ENCODE results near the gene EFNA4. TPM values are rescaled to one million over a fixed set of nuclear protein-coding genes. Genes with fewer than 3 reads are reported as not detected.

Gene EFNA4
- total and polyA plus RNA-seq, 7 donors, result 0.39 to 1.3 (median 0.83) TPM

DNA sequence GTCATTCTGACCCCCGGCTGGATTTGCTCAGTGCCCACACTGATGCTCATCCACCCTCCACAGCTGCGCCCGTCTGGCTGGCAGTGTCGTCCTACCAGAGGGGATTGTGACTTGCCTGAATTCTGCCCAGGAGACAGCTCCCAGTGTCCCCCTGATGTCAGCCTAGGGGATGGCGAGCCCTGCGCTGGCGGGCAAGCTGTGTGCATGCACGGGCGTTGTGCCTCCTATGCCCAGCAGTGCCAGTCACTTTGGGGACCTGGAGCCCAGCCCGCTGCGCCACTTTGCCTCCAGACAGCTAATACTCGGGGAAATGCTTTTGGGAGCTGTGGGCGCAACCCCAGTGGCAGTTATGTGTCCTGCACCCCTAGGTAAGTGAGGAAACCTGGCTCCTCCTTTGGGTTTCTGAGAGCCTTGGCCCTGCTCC, 5.7 kb upstream of the EFNA4 start:
- Histone ChIP-seq H3K4me3 (no peak overlapping the region), H3K9me3 (no peaks in the 10 kb centered on the region), H3K27ac (no peak overlapping the region), H3K4me1 (peaks cover 12% of the 10 kb centered on the region), H3K36me3 (ENCODE audit: insufficient read depth in 1 of 2, low read depth in 1 of 2) (peaks cover 0 to 82% of the 10 kb centered on the region in 2 donors), H3K27me3 (ENCODE audit: insufficient read depth in 3 of 3, low read length in 2 of 3) (no peaks in the 10 kb centered on the region)
- DNase-seq (no peak), ATAC-seq (no peak)
- TF ChIP-seq, protein P1, sequence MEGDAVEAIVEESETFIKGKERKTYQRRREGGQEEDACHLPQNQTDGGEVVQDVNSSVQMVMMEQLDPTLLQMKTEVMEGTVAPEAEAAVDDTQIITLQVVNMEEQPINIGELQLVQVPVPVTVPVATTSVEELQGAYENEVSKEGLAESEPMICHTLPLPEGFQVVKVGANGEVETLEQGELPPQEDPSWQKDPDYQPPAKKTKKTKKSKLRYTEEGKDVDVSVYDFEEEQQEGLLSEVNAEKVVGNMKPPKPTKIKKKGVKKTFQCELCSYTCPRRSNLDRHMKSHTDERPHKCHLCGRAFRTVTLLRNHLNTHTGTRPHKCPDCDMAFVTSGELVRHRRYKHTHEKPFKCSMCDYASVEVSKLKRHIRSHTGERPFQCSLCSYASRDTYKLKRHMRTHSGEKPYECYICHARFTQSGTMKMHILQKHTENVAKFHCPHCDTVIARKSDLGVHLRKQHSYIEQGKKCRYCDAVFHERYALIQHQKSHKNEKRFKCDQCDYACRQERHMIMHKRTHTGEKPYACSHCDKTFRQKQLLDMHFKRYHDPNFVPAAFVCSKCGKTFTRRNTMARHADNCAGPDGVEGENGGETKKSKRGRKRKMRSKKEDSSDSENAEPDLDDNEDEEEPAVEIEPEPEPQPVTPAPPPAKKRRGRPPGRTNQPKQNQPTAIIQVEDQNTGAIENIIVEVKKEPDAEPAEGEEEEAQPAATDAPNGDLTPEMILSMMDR (IDR thresholded peaks at IDR 0.05), result no peak
- 92 to 94% (median 93%) methylated on average over 13 of the region's 13 CpGs for WGBS, 3 donors
- intact Hi-C loops (cut with DNase I), result loop anchor here in 1 of 2 donors (10.0 kb wide), 1 partner anchor 503 kb away; the partner anchor contains the start of gene UBE2Q1

- Histone ChIP-seq H3K27ac (no peak overlapping the region), H3K27me3 (ENCODE audit: insufficient read depth in 3 of 3, low read length in 2 of 3) (no peaks in the 10 kb centered on the region), H3K4me3 (no peak overlapping the region), H3K36me3 (ENCODE audit: insufficient read depth in 1 of 2, low read depth in 1 of 2) (peaks cover 0 to 53% of the 10 kb centered on the region in 2 donors), H3K4me1 (peaks cover 19% of the 10 kb centered on the region), H3K9me3 (no peaks in the 10 kb centered on the region)
- ATAC-seq (no peak), DNase-seq (no peak)
- intact Hi-C loops (cut with DNase I), result loop anchor here in 1 of 2 donors (1.0 to 10.0 kb wide), 3 partner anchors 15 to 396 kb away; no protein-coding TSS in a partner anchor
- 70 to 73% (median 71%) methylated on average over 8 of the region's 8 CpGs for WGBS, 3 donors
- TF ChIP-seq, protein P1 (IDR thresholded peaks at IDR 0.05), result no peak
Measured at GRCh38 chr1:155060736-155061135, 2.8 kb upstream of the EFNA4 start.

GRCh38 chr1:155061381-155062150, 2.0 kb upstream of the EFNA4 start:
- H3K36me3 ChIP-seq (ENCODE audit: insufficient read depth in 1 of 2, low read depth in 1 of 2), result peaks cover 0 to 45% of the 10 kb centered on the region in 2 donors
- H3K27me3 ChIP-seq (ENCODE audit: insufficient read depth in 3 of 3, low read length in 2 of 3), result no peaks in the 10 kb centered on the region
- no peak overlapping the region for H3K27ac ChIP-seq
- intact Hi-C loops (cut with DNase I), result loop anchor here in 1 of 2 donors (1.0 to 10.0 kb wide), 4 partner anchors 16 to 397 kb away; no protein-coding TSS in a partner anchor
- no peaks in the 10 kb centered on the region for H3K9me3 ChIP-seq
- H3K4me3 ChIP-seq, result no peak overlapping the region
- WGBS, 3 donors, result 29 to 32% (median 31%) methylated on average over 18 to 21 of the region's 21 CpGs
- H3K4me1 ChIP-seq, result peaks cover 19% of the 10 kb centered on the region
- ATAC-seq, result peak; percentile 72 to 77 (median 75)
- peak; percentile 88 to 94 for DNase-seq
- TF ChIP-seq, protein P1 (IDR thresholded peaks at IDR 0.05), result peak; percentile 100

GRCh38 chr1:155062151-155062686, 1.3 kb upstream of the EFNA4 start:
- intact Hi-C loops (cut with DNase I), result loop anchor here in 1 of 2 donors (1.0 to 10.0 kb wide), 3 partner anchors 22 to 397 kb away; no protein-coding TSS in a partner anchor
- no peak for DNase-seq
- 35 to 44% (median 43%) methylated on average over 28 to 29 of the region's 29 CpGs for WGBS, 3 donors
- TF ChIP-seq, protein P1 (IDR thresholded peaks at IDR 0.05), result no peak
- peaks cover 0 to 39% of the 10 kb centered on the region in 2 donors for H3K36me3 ChIP-seq (ENCODE audit: insufficient read depth in 1 of 2, low read depth in 1 of 2)
- H3K4me3 ChIP-seq, result peak overlapping the region; percentile 97
- peaks cover 19% of the 10 kb centered on the region for H3K4me1 ChIP-seq
- peak in 1 of 4 donors; percentile 2 for ATAC-seq
- H3K27ac ChIP-seq, result no peak overlapping the region
- no peaks in the 10 kb centered on the region for H3K27me3 ChIP-seq (ENCODE audit: insufficient read depth in 3 of 3, low read length in 2 of 3)
- H3K9me3 ChIP-seq, result no peaks in the 10 kb centered on the region

Measured in psoas muscle (tissue), 8 donors.